Endothelial cell of umbilical vein (primary cell): ENCODE measurements around the gene DSE. TPM values are rescaled to one million over a fixed set of nuclear protein-coding genes. Genes with fewer than 3 reads are reported as not detected.

Experiments used
- BruUV-seq: library from RNA; stranded (reverse); fragments of 400-500 nt; replicated peaks from 2 replicates; lab custom pipeline; 2021; lab: Mats Ljungman, UMichigan
- CTCF ChIA-PET: fragments of 300-600, 350-600 bp; sonication (Branson Sonifier 250); formaldehyde crosslinking; loops from one replicate; lab custom pipeline; 2021; ENCODE audit warnings: antibody characterized with exemption, inconsistent platforms; lab: Charles Lee
- POLR2A ChIA-PET: fragments of 300-600, 350-600 bp; sonication (Branson Sonifier 250); formaldehyde crosslinking; loops from one replicate; lab custom pipeline; 2021; ENCODE audit warnings: antibody characterized with exemption, inconsistent platforms; lab: Charles Lee
- DNase-seq: peaks from one replicate; pipeline ENCODE4 v3.0.0-alpha.2; 2011; ENCODE audit warnings: low read depth, low spot score
- FAIRE-seq: peaks from 2 replicates; lab custom pipeline; 2011; peaks lifted over from hg19 to GRCh38; lab: Jason Lieb, UNC
- H2AFZ ChIP-seq: 2 replicates; pipeline ENCODE4 v1.6.0; 2012; ENCODE audit warnings: low read depth, low read length, control low read depth, inconsistent platforms
- H3K27ac ChIP-seq: 2 replicates; pipeline ENCODE4 v1.5.1; 2011; ENCODE audit warnings: low read depth, mild to moderate bottlenecking, control low read depth, low read length, moderate library complexity; ENCODE audit not compliant: insufficient read depth
- H3K27me3 ChIP-seq, 2 experiments: 2 replicates each; pipeline versions ENCODE4 v1.6.0 to v1.6.1; 2011; ENCODE audit warnings: low read length in 2 of 2, mixed read lengths in 1 of 2; ENCODE audit not compliant: control insufficient read depth in 2 of 2, insufficient read depth in 2 of 2
- H3K36me3 ChIP-seq, 2 experiments: 2 replicates in 1 of 2; 3 replicates in 1 of 2; pipeline ENCODE4 v1.5.1; 2011; ENCODE audit warnings: low read length in 2 of 2, mild to moderate bottlenecking in 1 of 2, moderate library complexity in 1 of 2; ENCODE audit not compliant: control insufficient read depth in 2 of 2, insufficient read depth in 2 of 2; ENCODE audit errors: extremely low read depth in 1 of 2
- H3K4me1 ChIP-seq: 3 replicates; pipeline ENCODE4 v1.5.1; 2011; ENCODE audit warnings: mild to moderate bottlenecking, low read length; ENCODE audit not compliant: control insufficient read depth, insufficient read depth; ENCODE audit errors: extremely low read depth
- H3K4me2 ChIP-seq: 2 replicates; pipeline ENCODE4 v1.6.1; 2011; ENCODE audit warnings: low read length, control low read depth, mixed read lengths; ENCODE audit not compliant: insufficient read depth
- H3K4me3 ChIP-seq, 3 experiments: fragments of 200-600 bp in 1 of 3; sonication (generic), shearing (Covaris generic) in 1 of 3; replicated peaks in 1 of 3; 2 replicates each; pipeline ENCODE4 v1.5.1; 2011 to 2016; ENCODE audit warnings: control low read depth in 3 of 3, low read length in 3 of 3, mild to moderate bottlenecking in 2 of 3, inconsistent platforms in 1 of 3, low read depth in 1 of 3, moderate library complexity in 1 of 3; ENCODE audit not compliant: insufficient read depth in 1 of 3
- H3K79me2 ChIP-seq: 2 replicates; pipeline ENCODE4 v1.6.0; 2012; ENCODE audit warnings: low read length, inconsistent platforms; ENCODE audit not compliant: control insufficient read depth, insufficient read depth
- H3K9ac ChIP-seq: replicated peaks from 2 replicates; pipeline ENCODE3; 2011; ENCODE audit warnings: low read length, control low read depth; ENCODE audit not compliant: insufficient read depth; ENCODE audit errors: extremely low read depth
- H3K9me1 ChIP-seq: replicated peaks from 3 replicates; pipeline ENCODE4 v1.6.0; 2011; ENCODE audit warnings: mild to moderate bottlenecking, low read length; ENCODE audit not compliant: control insufficient read depth, insufficient read depth; ENCODE audit errors: extremely low read depth
- H3K9me3 ChIP-seq: replicated peaks from 2 replicates; pipeline ENCODE4 v1.5.1; 2012; ENCODE audit warnings: low read length, inconsistent platforms; ENCODE audit not compliant: control insufficient read depth, insufficient read depth
- H4K20me1 ChIP-seq: replicated peaks from 2 replicates; pipeline ENCODE3; 2011; ENCODE audit warnings: mild to moderate bottlenecking, low read length; ENCODE audit not compliant: control insufficient read depth, insufficient read depth; ENCODE audit errors: extremely low read depth
- CTCF ChIP-seq, 2 donors: IDR thresholded peaks; 1 replicate in 1 of 2; 2 replicates in 1 of 2; pipeline ENCODE4 v1.5.1; 2011; ENCODE audit warnings: low read length in 2 of 2, mild to moderate bottlenecking in 2 of 2, moderate library complexity in 2 of 2, control low read depth in 1 of 2, inconsistent platforms in 1 of 2, low read depth in 1 of 2; ENCODE audit not compliant: insufficient read depth in 1 of 2; ENCODE audit errors: extremely low read depth in 1 of 2
- EZH2 ChIP-seq: IDR thresholded peaks from 2 replicates; pipeline ENCODE4 v1.6.1; 2012; ENCODE audit warnings: borderline replicate concordance, low read depth, mild to moderate bottlenecking, moderate library complexity, low read length, inconsistent platforms; ENCODE audit not compliant: severe bottlenecking
- FOS ChIP-seq: IDR thresholded peaks from 2 replicates; pipeline ENCODE4 v1.6.1; 2011; ENCODE audit warnings: mild to moderate bottlenecking, low read length, moderate library complexity, borderline replicate concordance; ENCODE audit not compliant: insufficient read depth
- GATA2 ChIP-seq: IDR thresholded peaks from 2 replicates; pipeline ENCODE4 v1.7.0; 2011; ENCODE audit warnings: low read depth, mild to moderate bottlenecking, moderate library complexity, mixed read lengths, low read length; ENCODE audit not compliant: insufficient read length, insufficient read depth
- JUN ChIP-seq: IDR thresholded peaks from 2 replicates; pipeline ENCODE4 v1.6.1; 2011; ENCODE audit warnings: borderline replicate concordance, low read depth; ENCODE audit not compliant: insufficient read length, insufficient read depth
- MAX ChIP-seq: IDR thresholded peaks from 2 replicates; pipeline ENCODE4 v1.6.1; 2011; ENCODE audit not compliant: insufficient read depth, insufficient read length
- MYC ChIP-seq: IDR thresholded peaks from one replicate; pipeline ENCODE4 v1.6.1; 2011; ENCODE audit warnings: mild to moderate bottlenecking, low read depth, low read length
- POLR2A ChIP-seq: IDR thresholded peaks from 2 replicates; pipeline ENCODE4 v1.6.1; 2012; ENCODE audit warnings: low read depth, mild to moderate bottlenecking, control low read depth, low read length
- dilution Hi-C: fragments of 300-500 bp; cut with MboI; formaldehyde crosslinking; loops from one replicate; pipeline ENCODE4 v1.15.0; 2019; ENCODE audit warnings: low sequenced_read_pairs; ENCODE audit not compliant: extremely low pct_ligation_motif_present
- intact Hi-C: fragments of 100-400 bp; cut with micrococcal nuclease; formaldehyde crosslinking; loops from one replicate; pipeline ENCODE4 v1.10.0; 2022
- polyA plus RNA-seq, 4 experiments: library from polyadenylated mRNA; depleted of rRNA in 3 of 4; stranded (reverse) in 3 of 4; unstranded in 1 of 4; fragments of >200 nt; gene quantifications; 2 replicates each; pipeline versions ENCODE4 v1.2.1 to v1.2.3, GENCODE V29; 2011 to 2012; ENCODE audit warnings: missing spikeins in 1 of 4
- total RNA-seq: library from RNA; stranded (reverse); gene quantifications from 2 replicates; pipeline ENCODE4 v1.2.3, GENCODE V29; 2021

Gene DSE
- total and polyA plus RNA-seq, 2 donors (not counting 3 experiments of a cell fraction or from before 2014, with no cell fraction given): 12.0 to 25.0 TPM

- no TSS peak for BruUV-seq
Measured at GRCh38 chr6:116471531-116471930, 100.8 kb downstream of the DSE start.

More at GRCh38 chr6:116471531-116471930, 100.8 kb downstream of the DSE start:
- H3K27me3 ChIP-seq: no peaks in the 10 kb centered on the region
- DNase-seq (no peak), FAIRE-seq (no peak)
- H3K36me3 ChIP-seq: no peaks in the 10 kb centered on the region
- POLR2A ChIA-PET: no interaction called here
- H2AFZ ChIP-seq: no peak overlapping the region
- H3K9ac ChIP-seq: no peak overlapping the region
- dilution Hi-C loops (no loop called here), intact Hi-C loops (no loop called here)
- H3K9me3 ChIP-seq: no peaks in the 10 kb centered on the region
- CTCF ChIA-PET: no interaction called here
- H3K9me1 ChIP-seq: no peaks in the 10 kb centered on the region
- no peak overlapping the region for H3K27ac ChIP-seq
- H3K79me2 ChIP-seq: no peaks in the 10 kb centered on the region
- H4K20me1 ChIP-seq: no peaks in the 10 kb centered on the region
- TF ChIP-seq POLR2A (no peak), JUN (no peak), EZH2 (no peak), GATA2 (no peak), MYC (no peak), MAX (no peak), FOS (no peak), CTCF (IDR thresholded peaks at IDR 0.05; ENCODE audit: extremely low read depth in 1 of 2, insufficient read depth in 1 of 2, low read depth in 1 of 2, low read length in 2 of 2) (no peak)
- no peaks in the 10 kb centered on the region for H3K4me1 ChIP-seq
- H3K4me3 ChIP-seq: no peak overlapping the region
- no peak overlapping the region for H3K4me2 ChIP-seq
